Raji (cell line): ENCODE results near the gene XRCC6.

Source experiments
- POLR2A ChIP-seq: IDR thresholded peaks from 2 replicates; pipeline ENCODE4 v1.6.1; 2011; ENCODE audit warnings: low read depth, low read length, control low read depth; ENCODE audit not compliant: insufficient read depth

The XRCC6 gene

GRCh38 chr22:41697126-41697775 is 76.2 kb downstream of the XRCC6 start:
- TF ChIP-seq POLR2A: no peak

- no peak for TF ChIP-seq POLR2A
Measured at GRCh38 chr22:41699264-41700107, 78.4 kb downstream of the XRCC6 start, which contains the start of gene MEI1. MEI1 (plus strand) TSS chr22:41699503; CDS start chr22:41699539, 36 bp downstream.

GRCh38 chr22:41700108-41700364 is 78.9 kb downstream of the XRCC6 start:
- TF ChIP-seq POLR2A: no peak

GRCh38 chr22:41702763-41703162 is 81.7 kb downstream of the XRCC6 start:
- no peak for TF ChIP-seq POLR2A

GRCh38 chr22:41709341-41709740 is 88.2 kb downstream of the XRCC6 start:
- TF ChIP-seq POLR2A: no peak

GRCh38 chr22:41713004-41713403 is 91.9 kb downstream of the XRCC6 start:
- no peak for TF ChIP-seq POLR2A
